Measurements from ENCODE around the gene DCBLD1.

- TF ChIP-seq CTCF (conservative IDR thresholded peaks at IDR 0.05; ENCODE audit: low read depth, low read length) (no peak), EZH2 (IDR thresholded peaks at IDR 0.05; ENCODE audit: borderline replicate concordance, low read depth, low read length, poor library complexity, severe bottlenecking) (no peak)
Observed at GRCh38 chr6:117548797-117549301, 66.4 kb downstream of the DCBLD1 start.

Measured in A673 (cell line).